HepG2 (cell line): ENCODE results near the gene PLBD1.

Source experiments
- TF ChIP-seq, protein P1 (sequence below): sonication (generic); formaldehyde crosslinking; IDR thresholded peaks from 2 replicates; pipeline ENCODE4 v1.5.0; 2020; ENCODE audit warnings: mild to moderate bottlenecking, missing genetic modification reagents, moderate library complexity
- TF ChIP-seq, protein P2 (sequence below): sonication (generic); formaldehyde crosslinking; IDR thresholded peaks from 2 replicates; pipeline ENCODE4 v1.5.0; 2020; ENCODE audit warnings: mild to moderate bottlenecking, missing genetic modification reagents
- TF ChIP-seq, protein P3 (sequence below): sonication (generic); formaldehyde crosslinking; IDR thresholded peaks from 2 replicates; pipeline ENCODE4 v1.8.1; 2023; ENCODE audit warnings: missing genetic modification reagents, inconsistent platforms, borderline replicate concordance

DNA sequence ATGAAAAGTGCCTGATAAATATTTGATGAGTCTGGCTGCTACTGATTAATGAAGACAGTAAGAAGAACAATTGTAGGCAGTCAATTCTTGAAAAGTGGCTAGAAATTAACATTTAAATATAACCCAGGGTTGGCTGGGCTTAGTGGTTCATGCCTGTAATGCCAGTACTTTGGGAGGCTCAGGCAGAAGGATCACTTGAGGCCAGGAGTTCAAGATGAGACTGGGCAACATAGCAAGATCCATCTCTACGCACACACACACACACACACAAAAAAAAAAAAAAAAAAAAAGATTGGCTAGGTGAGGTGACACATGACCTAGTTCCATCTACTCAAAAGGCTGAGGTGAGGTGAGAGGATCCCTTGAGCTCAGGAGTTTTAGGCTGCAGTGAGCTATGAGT lies 7.9 kb upstream of the PLBD1 start:
- TF ChIP-seq, protein P1, sequence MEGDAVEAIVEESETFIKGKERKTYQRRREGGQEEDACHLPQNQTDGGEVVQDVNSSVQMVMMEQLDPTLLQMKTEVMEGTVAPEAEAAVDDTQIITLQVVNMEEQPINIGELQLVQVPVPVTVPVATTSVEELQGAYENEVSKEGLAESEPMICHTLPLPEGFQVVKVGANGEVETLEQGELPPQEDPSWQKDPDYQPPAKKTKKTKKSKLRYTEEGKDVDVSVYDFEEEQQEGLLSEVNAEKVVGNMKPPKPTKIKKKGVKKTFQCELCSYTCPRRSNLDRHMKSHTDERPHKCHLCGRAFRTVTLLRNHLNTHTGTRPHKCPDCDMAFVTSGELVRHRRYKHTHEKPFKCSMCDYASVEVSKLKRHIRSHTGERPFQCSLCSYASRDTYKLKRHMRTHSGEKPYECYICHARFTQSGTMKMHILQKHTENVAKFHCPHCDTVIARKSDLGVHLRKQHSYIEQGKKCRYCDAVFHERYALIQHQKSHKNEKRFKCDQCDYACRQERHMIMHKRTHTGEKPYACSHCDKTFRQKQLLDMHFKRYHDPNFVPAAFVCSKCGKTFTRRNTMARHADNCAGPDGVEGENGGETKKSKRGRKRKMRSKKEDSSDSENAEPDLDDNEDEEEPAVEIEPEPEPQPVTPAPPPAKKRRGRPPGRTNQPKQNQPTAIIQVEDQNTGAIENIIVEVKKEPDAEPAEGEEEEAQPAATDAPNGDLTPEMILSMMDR (CRISPR knock-in tag), result no peak
- TF ChIP-seq, protein P2, sequence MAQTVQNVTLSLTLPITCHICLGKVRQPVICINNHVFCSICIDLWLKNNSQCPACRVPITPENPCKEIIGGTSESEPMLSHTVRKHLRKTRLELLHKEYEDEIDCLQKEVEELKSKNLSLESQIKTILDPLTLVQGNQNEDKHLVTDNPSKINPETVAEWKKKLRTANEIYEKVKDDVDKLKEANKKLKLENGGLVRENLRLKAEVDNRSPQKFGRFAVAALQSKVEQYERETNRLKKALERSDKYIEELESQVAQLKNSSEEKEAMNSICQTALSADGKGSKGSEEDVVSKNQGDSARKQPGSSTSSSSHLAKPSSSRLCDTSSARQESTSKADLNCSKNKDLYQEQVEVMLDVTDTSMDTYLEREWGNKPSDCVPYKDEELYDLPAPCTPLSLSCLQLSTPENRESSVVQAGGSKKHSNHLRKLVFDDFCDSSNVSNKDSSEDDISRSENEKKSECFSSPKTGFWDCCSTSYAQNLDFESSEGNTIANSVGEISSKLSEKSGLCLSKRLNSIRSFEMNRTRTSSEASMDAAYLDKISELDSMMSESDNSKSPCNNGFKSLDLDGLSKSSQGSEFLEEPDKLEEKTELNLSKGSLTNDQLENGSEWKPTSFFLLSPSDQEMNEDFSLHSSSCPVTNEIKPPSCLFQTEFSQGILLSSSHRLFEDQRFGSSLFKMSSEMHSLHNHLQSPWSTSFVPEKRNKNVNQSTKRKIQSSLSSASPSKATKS (CRISPR knock-in tag), result no peak
- TF ChIP-seq, protein P3, sequence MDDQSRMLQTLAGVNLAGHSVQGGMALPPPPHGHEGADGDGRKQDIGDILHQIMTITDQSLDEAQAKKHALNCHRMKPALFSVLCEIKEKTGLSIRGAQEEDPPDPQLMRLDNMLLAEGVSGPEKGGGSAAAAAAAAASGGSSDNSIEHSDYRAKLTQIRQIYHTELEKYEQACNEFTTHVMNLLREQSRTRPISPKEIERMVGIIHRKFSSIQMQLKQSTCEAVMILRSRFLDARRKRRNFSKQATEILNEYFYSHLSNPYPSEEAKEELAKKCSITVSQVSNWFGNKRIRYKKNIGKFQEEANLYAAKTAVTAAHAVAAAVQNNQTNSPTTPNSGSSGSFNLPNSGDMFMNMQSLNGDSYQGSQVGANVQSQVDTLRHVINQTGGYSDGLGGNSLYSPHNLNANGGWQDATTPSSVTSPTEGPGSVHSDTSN (CRISPR knock-in tag), result no peak
